Large intestine (tissue), 3 donors: ENCODE measurements around the gene GCNT4. TPM values are rescaled to one million over a fixed set of nuclear protein-coding genes. Genes with fewer than 3 reads are reported as not detected.
A peak's percentile ranks its signal among the peaks of the same experiment; 100 is the strongest.

Experiments
- DNase-seq, 2 donors: peaks; one replicate each; pipeline versions ENCODE4 v3.0.0 to v3.0.0-alpha.2; 2013
- H3K27ac ChIP-seq: one replicate; pipeline ENCODE4 v1.5.1; 2013; ENCODE audit warnings: low read length
- H3K27me3 ChIP-seq: 2 replicates; pipeline ENCODE4 v1.6.1; 2013; ENCODE audit warnings: low read length; ENCODE audit not compliant: control insufficient read depth, insufficient read depth
- H3K36me3 ChIP-seq: 2 replicates; pipeline ENCODE4 v1.6.1; 2013; ENCODE audit warnings: low read length; ENCODE audit not compliant: control insufficient read depth, insufficient read depth
- H3K4me1 ChIP-seq: one replicate; pipeline ENCODE4 v1.6.1; 2013; ENCODE audit warnings: low read length; ENCODE audit not compliant: control insufficient read depth, insufficient read depth
- H3K4me3 ChIP-seq: one replicate; pipeline ENCODE4 v1.5.1; 2013; ENCODE audit warnings: low read length
- H3K9me3 ChIP-seq: one replicate; pipeline ENCODE4 v1.6.1; 2013; ENCODE audit warnings: mild to moderate bottlenecking, low read depth, low read length, moderate library complexity; ENCODE audit not compliant: control insufficient read depth
- WGBS: methylation state at CpG from one replicate; pipeline ENCODE4 v1.1.5; 2013; ENCODE audit warnings: low lambda C conversion rate; ENCODE audit not compliant: insufficient coverage; 5-methylcytosine and 5-hydroxymethylcytosine counted together
- polyA plus RNA-seq: library from polyadenylated mRNA; unstranded; fragments of 120-200 nt; gene quantifications from one replicate; pipeline ENCODE4 v1.2.1, GENCODE V29; 2013

GCNT4 gene
- polyA plus RNA-seq, 1 donor, result 27.4 TPM

GRCh38 chr5:75042522-75042921, 9.8 kb downstream of the GCNT4 start:
- Histone ChIP-seq H3K9me3 (no peaks in the 10 kb centered on the region), H3K4me3 (no peak overlapping the region), H3K4me1 (peaks cover 11% of the 10 kb centered on the region), H3K36me3 (peaks cover 32% of the 10 kb centered on the region), H3K27ac (no peak overlapping the region), H3K27me3 (no peaks in the 10 kb centered on the region)
- WGBS, result no CpG with 5 or more reads among the region's 1 CpG
- no peak for DNase-seq

GRCh38 chr5:75040973-75041372, 11.4 kb downstream of the GCNT4 start:
- no peaks in the 10 kb centered on the region for H3K27me3 ChIP-seq
- no peaks in the 10 kb centered on the region for H3K9me3 ChIP-seq
- no peak for DNase-seq
- no peak overlapping the region for H3K27ac ChIP-seq
- peaks cover 30% of the 10 kb centered on the region for H3K36me3 ChIP-seq
- no peak overlapping the region for H3K4me3 ChIP-seq
- no peaks in the 10 kb centered on the region for H3K4me1 ChIP-seq
- WGBS, result 80% methylated on average over 1 of the region's 4 CpGs

- Histone ChIP-seq H3K36me3 (peaks cover 16% of the 10 kb centered on the region), H3K9me3 (no peaks in the 10 kb centered on the region), H3K27ac (no peak overlapping the region), H3K4me1 (no peaks in the 10 kb centered on the region), H3K27me3 (no peaks in the 10 kb centered on the region), H3K4me3 (no peak overlapping the region)
- 42% methylated on average over 2 of the region's 4 CpGs for WGBS
- DNase-seq, result peak in 1 of 2 donors; percentile 62
Measured at GRCh38 chr5:75037106-75037505, 15.3 kb downstream of the GCNT4 start.

GRCh38 chr5:75034137-75034739, 18.1 kb downstream of the GCNT4 start:
- Histone ChIP-seq H3K4me3 (no peak overlapping the region), H3K27me3 (no peaks in the 10 kb centered on the region), H3K4me1 (no peaks in the 10 kb centered on the region), H3K9me3 (no peaks in the 10 kb centered on the region), H3K27ac (no peak overlapping the region), H3K36me3 (peaks cover 17% of the 10 kb centered on the region)
- DNase-seq, result peak in 1 of 2 donors; percentile 15
- no CpG with 5 or more reads among the region's 6 CpGs for WGBS

- WGBS, result no CpG with 5 or more reads among the region's 3 CpGs
Measured at GRCh38 chr5:75031366-75031765, 21.0 kb downstream of the GCNT4 start.

GRCh38 chr5:75028090-75028489, 24.3 kb downstream of the GCNT4 start:
- no peaks in the 10 kb centered on the region for H3K4me1 ChIP-seq
- no peak overlapping the region for H3K4me3 ChIP-seq
- no peaks in the 10 kb centered on the region for H3K27me3 ChIP-seq
- H3K27ac ChIP-seq, result no peak overlapping the region
- no peaks in the 10 kb centered on the region for H3K9me3 ChIP-seq
- H3K36me3 ChIP-seq, result peaks cover 5% of the 10 kb centered on the region
- no peak for DNase-seq
- WGBS, result 86% methylated on average over 1 of the region's 3 CpGs

More at GRCh38 chr5:75031366-75031765, 21.0 kb downstream of the GCNT4 start:
- no peak for DNase-seq
- H3K27me3 ChIP-seq, result no peaks in the 10 kb centered on the region
- no peaks in the 10 kb centered on the region for H3K9me3 ChIP-seq
- H3K27ac ChIP-seq, result no peak overlapping the region
- H3K36me3 ChIP-seq, result peaks cover 17% of the 10 kb centered on the region
- no peak overlapping the region for H3K4me3 ChIP-seq
- H3K4me1 ChIP-seq, result no peaks in the 10 kb centered on the region

GRCh38 chr5:75023368-75024159, 28.8 kb downstream of the GCNT4 start:
- Histone ChIP-seq H3K9me3 (no peaks in the 10 kb centered on the region), H3K27me3 (no peaks in the 10 kb centered on the region), H3K36me3 (no peaks in the 10 kb centered on the region), H3K4me3 (no peak overlapping the region), H3K4me1 (no peaks in the 10 kb centered on the region), H3K27ac (no peak overlapping the region)
- WGBS, result 100% methylated on average over 3 of the region's 9 CpGs
- DNase-seq, result no peak

- 80% methylated on average over 2 of the region's 4 CpGs for WGBS
- no peak overlapping the region for H3K27ac ChIP-seq
- no peaks in the 10 kb centered on the region for H3K27me3 ChIP-seq
- DNase-seq, result no peak
- H3K9me3 ChIP-seq, result no peaks in the 10 kb centered on the region
- H3K4me3 ChIP-seq, result no peak overlapping the region
- no peaks in the 10 kb centered on the region for H3K36me3 ChIP-seq
- no peaks in the 10 kb centered on the region for H3K4me1 ChIP-seq
Measured at GRCh38 chr5:75021800-75022199, 30.6 kb downstream of the GCNT4 start.

- Histone ChIP-seq H3K27ac (no peak overlapping the region), H3K4me3 (no peak overlapping the region), H3K9me3 (no peaks in the 10 kb centered on the region), H3K4me1 (no peaks in the 10 kb centered on the region), H3K36me3 (no peaks in the 10 kb centered on the region), H3K27me3 (no peaks in the 10 kb centered on the region)
- no peak for DNase-seq
- WGBS, result no CpG with 5 or more reads among the region's 3 CpGs
Measured at GRCh38 chr5:75021219-75021618, 31.1 kb downstream of the GCNT4 start.

GRCh38 chr5:75020016-75020656, 32.2 kb downstream of the GCNT4 start:
- Histone ChIP-seq H3K27me3 (no peaks in the 10 kb centered on the region), H3K9me3 (no peaks in the 10 kb centered on the region), H3K4me3 (no peak overlapping the region), H3K4me1 (no peaks in the 10 kb centered on the region), H3K27ac (no peak overlapping the region), H3K36me3 (no peaks in the 10 kb centered on the region)
- no peak for DNase-seq
- WGBS, result 80% methylated on average over 1 of the region's 10 CpGs
